Peyer's patch (tissue), 4 donors: ENCODE measurements around the gene AUTS2.

Experiments
- CTCF ChIP-seq, 6 experiments: fragments of 450-650 bp in 4 of 6; fragments of 200-600 bp in 2 of 6; sonication (generic) in 1 of 6; IDR thresholded peaks; one replicate each; pipeline ENCODE4 v1.5.1; 2017 to 2019; ENCODE audit warnings: antibody characterized with exemption in 6 of 6, mild to moderate bottlenecking in 3 of 6, moderate library complexity in 1 of 6
- POLR2A ChIP-seq, 2 donors: fragments of 450-650 bp; IDR thresholded peaks; one replicate each; pipeline ENCODE4 v1.5.1; 2017; ENCODE audit warnings: antibody characterized with exemption in 2 of 2, mild to moderate bottlenecking in 2 of 2, moderate library complexity in 2 of 2

GRCh38 chr7:70571961-70572360, 973.7 kb downstream of the AUTS2 start:
- TF ChIP-seq CTCF (IDR thresholded peaks at IDR 0.05) (no peak), POLR2A (IDR thresholded peaks at IDR 0.05) (no peak)
